ENCODE data around the gene DNPEP.
A peak's percentile ranks its signal among the peaks of the same experiment; 100 is the strongest.

DNPEP gene

DNA sequence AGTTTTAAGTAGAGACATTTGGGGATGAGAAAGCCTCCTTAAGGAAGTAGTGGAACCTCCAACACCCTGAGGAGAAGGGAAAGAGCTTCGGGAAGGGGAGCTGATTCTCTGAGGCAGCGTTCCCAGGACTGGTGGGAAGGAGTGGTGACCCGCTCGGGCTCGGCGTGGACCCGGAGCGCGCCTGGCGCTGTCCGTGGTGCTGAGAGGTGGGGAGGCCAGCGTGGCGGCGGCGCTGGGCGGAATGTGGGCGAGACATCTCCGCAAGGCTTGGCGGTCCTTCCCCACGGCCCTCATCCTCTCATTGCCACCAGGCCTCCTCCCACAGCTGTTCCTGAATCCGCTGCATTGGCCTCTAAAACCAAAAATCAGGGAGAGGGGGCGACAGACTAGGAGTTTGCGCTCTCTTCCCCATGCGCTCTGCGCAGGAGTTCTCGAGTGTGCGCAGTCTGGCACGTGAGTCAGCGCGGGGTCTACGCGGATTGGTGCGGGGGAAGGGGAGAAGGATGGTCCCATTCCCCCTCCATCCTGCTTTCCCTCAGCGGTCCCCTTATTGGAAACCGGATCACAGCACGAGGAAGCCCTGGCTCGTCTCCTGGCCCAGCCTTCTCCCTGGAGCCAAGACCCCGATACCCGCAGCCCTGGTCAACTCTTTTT lies 56.0 kb downstream of the DNPEP start (continued):
- TF ChIP-seq, protein P1, sequence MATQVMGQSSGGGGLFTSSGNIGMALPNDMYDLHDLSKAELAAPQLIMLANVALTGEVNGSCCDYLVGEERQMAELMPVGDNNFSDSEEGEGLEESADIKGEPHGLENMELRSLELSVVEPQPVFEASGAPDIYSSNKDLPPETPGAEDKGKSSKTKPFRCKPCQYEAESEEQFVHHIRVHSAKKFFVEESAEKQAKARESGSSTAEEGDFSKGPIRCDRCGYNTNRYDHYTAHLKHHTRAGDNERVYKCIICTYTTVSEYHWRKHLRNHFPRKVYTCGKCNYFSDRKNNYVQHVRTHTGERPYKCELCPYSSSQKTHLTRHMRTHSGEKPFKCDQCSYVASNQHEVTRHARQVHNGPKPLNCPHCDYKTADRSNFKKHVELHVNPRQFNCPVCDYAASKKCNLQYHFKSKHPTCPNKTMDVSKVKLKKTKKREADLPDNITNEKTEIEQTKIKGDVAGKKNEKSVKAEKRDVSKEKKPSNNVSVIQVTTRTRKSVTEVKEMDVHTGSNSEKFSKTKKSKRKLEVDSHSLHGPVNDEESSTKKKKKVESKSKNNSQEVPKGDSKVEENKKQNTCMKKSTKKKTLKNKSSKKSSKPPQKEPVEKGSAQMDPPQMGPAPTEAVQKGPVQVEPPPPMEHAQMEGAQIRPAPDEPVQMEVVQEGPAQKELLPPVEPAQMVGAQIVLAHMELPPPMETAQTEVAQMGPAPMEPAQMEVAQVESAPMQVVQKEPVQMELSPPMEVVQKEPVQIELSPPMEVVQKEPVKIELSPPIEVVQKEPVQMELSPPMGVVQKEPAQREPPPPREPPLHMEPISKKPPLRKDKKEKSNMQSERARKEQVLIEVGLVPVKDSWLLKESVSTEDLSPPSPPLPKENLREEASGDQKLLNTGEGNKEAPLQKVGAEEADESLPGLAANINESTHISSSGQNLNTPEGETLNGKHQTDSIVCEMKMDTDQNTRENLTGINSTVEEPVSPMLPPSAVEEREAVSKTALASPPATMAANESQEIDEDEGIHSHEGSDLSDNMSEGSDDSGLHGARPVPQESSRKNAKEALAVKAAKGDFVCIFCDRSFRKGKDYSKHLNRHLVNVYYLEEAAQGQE (tag by site-specific recombination; IDR thresholded peaks at IDR 0.05): peak; percentile 97
- TF ChIP-seq ZNF664 (tag by site-specific recombination; IDR thresholded peaks at IDR 0.05): no peak

DNA sequence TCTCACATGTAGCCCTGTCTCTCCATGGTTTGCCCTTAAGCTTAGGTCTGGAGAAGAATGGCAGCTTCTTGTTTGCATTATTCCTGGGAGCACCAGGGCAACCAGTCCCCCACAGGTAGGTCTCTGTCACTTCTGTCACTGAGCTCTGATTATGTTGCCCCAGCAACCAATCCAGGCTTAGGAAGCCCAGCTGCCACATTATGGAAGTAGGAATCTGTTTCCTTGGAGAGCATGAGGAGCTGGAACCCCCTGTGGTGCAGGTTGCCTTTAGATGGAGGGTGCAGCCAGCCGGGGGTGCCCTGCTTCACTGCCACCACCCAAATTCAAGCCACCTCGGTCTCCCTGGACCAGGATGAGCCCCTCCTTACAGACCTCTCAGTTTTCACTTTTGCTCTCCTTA lies 60.0 kb downstream of the DNPEP start:
- no peak overlapping the region for H3K4me3 ChIP-seq (ENCODE audit: low read depth, low read length)
- H3K9me3 ChIP-seq (ENCODE audit: control insufficient read depth, insufficient read depth, low read depth, low read length): no peaks in the 10 kb centered on the region
- ChIA-PET POLR2A (no interaction called here), CTCF (interaction anchor here (0.5 to 0.8 kb wide), 3 partner anchors 213 to 1293 kb away, joined by 3 to 4 read pairs (median 3); no protein-coding TSS in a partner anchor)
- H3K27ac ChIP-seq (ENCODE audit: extremely low read depth, low read depth, low read length): no peak overlapping the region
- H3K36me3 ChIP-seq (ENCODE audit: control insufficient read depth in 2 of 2, insufficient read depth in 1 of 2, low read length in 2 of 2): no peaks in the 10 kb centered on the region
- TF ChIP-seq, protein P2, sequence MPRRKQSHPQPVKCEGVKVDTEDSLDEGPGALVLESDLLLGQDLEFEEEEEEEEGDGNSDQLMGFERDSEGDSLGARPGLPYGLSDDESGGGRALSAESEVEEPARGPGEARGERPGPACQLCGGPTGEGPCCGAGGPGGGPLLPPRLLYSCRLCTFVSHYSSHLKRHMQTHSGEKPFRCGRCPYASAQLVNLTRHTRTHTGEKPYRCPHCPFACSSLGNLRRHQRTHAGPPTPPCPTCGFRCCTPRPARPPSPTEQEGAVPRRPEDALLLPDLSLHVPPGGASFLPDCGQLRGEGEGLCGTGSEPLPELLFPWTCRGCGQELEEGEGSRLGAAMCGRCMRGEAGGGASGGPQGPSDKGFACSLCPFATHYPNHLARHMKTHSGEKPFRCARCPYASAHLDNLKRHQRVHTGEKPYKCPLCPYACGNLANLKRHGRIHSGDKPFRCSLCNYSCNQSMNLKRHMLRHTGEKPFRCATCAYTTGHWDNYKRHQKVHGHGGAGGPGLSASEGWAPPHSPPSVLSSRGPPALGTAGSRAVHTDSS (tag by site-specific recombination; IDR thresholded peaks at IDR 0.05): no peak
- TF ChIP-seq KLF10 (tag by site-specific recombination; IDR thresholded peaks at IDR 0.05) (no peak), ZNF24 (tag by site-specific recombination; IDR thresholded peaks at IDR 0.05) (no peak)
- TF ChIP-seq, protein P3, sequence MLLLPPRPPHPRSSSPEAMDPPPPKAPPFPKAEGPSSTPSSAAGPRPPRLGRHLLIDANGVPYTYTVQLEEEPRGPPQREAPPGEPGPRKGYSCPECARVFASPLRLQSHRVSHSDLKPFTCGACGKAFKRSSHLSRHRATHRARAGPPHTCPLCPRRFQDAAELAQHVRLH (tag by site-specific recombination; IDR thresholded peaks at IDR 0.05): no peak
- TF ChIP-seq, protein P4, sequence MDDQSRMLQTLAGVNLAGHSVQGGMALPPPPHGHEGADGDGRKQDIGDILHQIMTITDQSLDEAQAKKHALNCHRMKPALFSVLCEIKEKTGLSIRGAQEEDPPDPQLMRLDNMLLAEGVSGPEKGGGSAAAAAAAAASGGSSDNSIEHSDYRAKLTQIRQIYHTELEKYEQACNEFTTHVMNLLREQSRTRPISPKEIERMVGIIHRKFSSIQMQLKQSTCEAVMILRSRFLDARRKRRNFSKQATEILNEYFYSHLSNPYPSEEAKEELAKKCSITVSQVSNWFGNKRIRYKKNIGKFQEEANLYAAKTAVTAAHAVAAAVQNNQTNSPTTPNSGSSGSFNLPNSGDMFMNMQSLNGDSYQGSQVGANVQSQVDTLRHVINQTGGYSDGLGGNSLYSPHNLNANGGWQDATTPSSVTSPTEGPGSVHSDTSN (CRISPR knock-in tag; IDR thresholded peaks at IDR 0.05): no peak
- H3K4me1 ChIP-seq (ENCODE audit: control insufficient read depth, insufficient read depth, low read length): no peaks in the 10 kb centered on the region

DNA sequence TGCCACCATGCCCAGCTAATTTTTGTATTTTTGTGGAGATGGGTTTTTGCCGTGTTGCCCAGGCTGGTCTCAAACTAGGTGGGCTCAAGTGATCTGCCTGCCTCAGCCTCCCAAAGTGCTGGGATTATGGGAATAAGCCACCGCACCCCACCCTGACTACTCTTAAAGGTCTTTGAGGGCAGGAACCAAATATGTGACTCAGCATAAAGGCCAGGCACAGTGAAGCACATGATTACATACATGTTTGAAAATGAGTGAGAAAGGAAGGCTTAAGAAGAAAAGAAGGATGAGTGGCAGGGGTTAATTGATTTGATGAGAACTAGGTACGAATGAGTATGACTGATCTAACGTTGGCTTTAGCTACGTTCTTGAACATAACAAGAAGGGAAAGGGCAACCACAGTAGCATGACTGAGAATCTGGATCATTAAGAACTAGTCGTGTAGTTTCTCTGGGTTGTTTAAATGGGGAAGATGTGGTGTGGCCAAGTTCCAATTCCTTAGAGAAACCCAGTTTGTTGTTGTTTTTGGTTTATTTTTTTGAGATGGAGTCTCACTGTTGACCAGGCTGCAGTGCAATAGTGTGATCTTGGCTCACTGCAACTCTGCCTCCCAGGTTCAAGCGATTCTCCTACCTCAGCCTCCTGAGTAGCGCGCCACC lies 61.9 kb downstream of the DNPEP start:
- no peaks in the 10 kb centered on the region for H3K9me3 ChIP-seq (ENCODE audit: control insufficient read depth, insufficient read depth, low read depth, low read length)
- ChIA-PET CTCF (interaction anchor here (0.6 kb wide), 1 partner anchor 148 kb away, joined by 4 read pairs; no protein-coding TSS in a partner anchor), POLR2A (no interaction called here)
- H3K36me3 ChIP-seq (ENCODE audit: control insufficient read depth in 2 of 2, insufficient read depth in 1 of 2, low read length in 2 of 2): no peaks in the 10 kb centered on the region
- no peak overlapping the region for H3K27ac ChIP-seq (ENCODE audit: extremely low read depth, low read depth, low read length)
- no peak overlapping the region for H3K4me3 ChIP-seq (ENCODE audit: low read depth, low read length)
- TF ChIP-seq ZFP37 (tag by site-specific recombination; IDR thresholded peaks at IDR 0.05) (no peak), ZNF311 (tag by site-specific recombination; IDR thresholded peaks at IDR 0.05; ENCODE audit: borderline replicate concordance) (no peak), ZNF112 (tag by site-specific recombination; IDR thresholded peaks at IDR 0.05) (no peak), ZNF202 (tag by site-specific recombination; IDR thresholded peaks at IDR 0.05; ENCODE audit: borderline replicate concordance) (no peak), ZBTB7A (tag by site-specific recombination; IDR thresholded peaks at IDR 0.05; ENCODE audit: low read depth) (no peak)
- TF ChIP-seq, protein P5, sequence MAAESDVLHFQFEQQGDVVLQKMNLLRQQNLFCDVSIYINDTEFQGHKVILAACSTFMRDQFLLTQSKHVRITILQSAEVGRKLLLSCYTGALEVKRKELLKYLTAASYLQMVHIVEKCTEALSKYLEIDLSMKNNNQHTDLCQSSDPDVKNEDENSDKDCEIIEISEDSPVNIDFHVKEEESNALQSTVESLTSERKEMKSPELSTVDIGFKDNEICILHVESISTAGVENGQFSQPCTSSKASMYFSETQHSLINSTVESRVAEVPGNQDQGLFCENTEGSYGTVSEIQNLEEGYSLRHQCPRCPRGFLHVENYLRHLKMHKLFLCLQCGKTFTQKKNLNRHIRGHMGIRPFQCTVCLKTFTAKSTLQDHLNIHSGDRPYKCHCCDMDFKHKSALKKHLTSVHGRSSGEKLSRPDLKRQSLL (tag by site-specific recombination; IDR thresholded peaks at IDR 0.05): no peak
- H3K4me1 ChIP-seq (ENCODE audit: control insufficient read depth, insufficient read depth, low read length): no peaks in the 10 kb centered on the region
